Airway epithelial cell (primary cell): Measurements from ENCODE around the gene ZNF513. TPM values are rescaled to one million over a fixed set of nuclear protein-coding genes. Genes with fewer than 3 reads are reported as not detected.

Source experiments
- total RNA-seq: library from RNA; depleted of rRNA; stranded (reverse); fragments of >200 nt; gene quantifications from 2 replicates; pipeline ENCODE4 v1.2.3, GENCODE V29; 2015

Gene ZNF513
- total RNA-seq = 9.1 and 11.0 TPM in 2 replicates

GRCh38 chr2:27380626-27381545, at the start of gene ZNF513:
Gene ZNF513 (minus strand): TSS chr2:27380734. CDS start chr2:27380526, 208 bp downstream.

GRCh38 chr2:27428213-27428977, 47.9 kb upstream of the ZNF513 start, which contains the start of gene NRBP1:
Gene NRBP1 (plus strand): TSS chr2:27428631. CDS start chr2:27433274, 4,643 bp downstream.

GRCh38 chr2:27409321-27410073, 29.0 kb upstream of the ZNF513 start, which contains the start of gene PPM1G:
Gene PPM1G (minus strand): TSS chr2:27409591. CDS start chr2:27409422, 169 bp downstream.

GRCh38 chr2:27370026-27370815, 10.3 kb downstream of the ZNF513 start, which contains the start of the genes EIF2B4 and SNX17:
Gene EIF2B4 (minus strand): TSS chr2:27370338. CDS start chr2:27370314, 24 bp downstream.
Gene SNX17 (plus strand): TSS chr2:27370616. CDS start chr2:27370744, 128 bp downstream.

GRCh38 chr2:27356382-27357181, 24.0 kb downstream of the ZNF513 start, which contains the start of gene GTF3C2:
Gene GTF3C2 (minus strand): TSS chr2:27356764. CDS start chr2:27343554, 13,210 bp downstream.

Other genes with a start within 250 kb of the ZNF513 start
- 59.9 and 68.1 TPM in 2 replicates for gene PREB, start 246.1 kb downstream of the ZNF513 start, total RNA-seq
- gene PRR30, start 241.3 kb downstream of the ZNF513 start, total RNA-seq = not detected in 2 replicates
- not detected in 2 replicates for gene TCF23, start 231.7 kb downstream of the ZNF513 start, total RNA-seq
- 120 and 148 TPM in 2 replicates for gene ATRAID, start 168.7 kb downstream of the ZNF513 start, total RNA-seq
- gene SLC5A6, start 168.5 kb downstream of the ZNF513 start, total RNA-seq = 29.6 and 40.1 TPM in 2 replicates
- 43.7 and 51.4 TPM in 2 replicates for gene CAD, start 163.4 kb downstream of the ZNF513 start, total RNA-seq
- gene SLC30A3, start 117.7 kb downstream of the ZNF513 start, total RNA-seq = not detected in 2 replicates
- gene DNAJC5G, start 105.3 kb downstream of the ZNF513 start, total RNA-seq = not detected in 2 replicates
- not detected in 2 replicates for gene TRIM54, start 98.3 kb downstream of the ZNF513 start, total RNA-seq
- gene UCN, start 72.3 kb downstream of the ZNF513 start, total RNA-seq = 0.49 and 1.7 TPM in 2 replicates
- gene MPV17, start 57.6 kb downstream of the ZNF513 start, total RNA-seq = 73.2 and 88.3 TPM in 2 replicates
- 38.6 and 48.0 TPM in 2 replicates for gene GTF3C2, start 24.0 kb downstream of the ZNF513 start, total RNA-seq
- gene EIF2B4, start 10.4 kb downstream of the ZNF513 start, total RNA-seq = 35.3 and 37.6 TPM in 2 replicates
- 86.1 and 106 TPM in 2 replicates for gene SNX17, start 10.1 kb downstream of the ZNF513 start, total RNA-seq
- 114 and 115 TPM in 2 replicates for gene PPM1G, start 28.9 kb upstream of the ZNF513 start, total RNA-seq
- 64.1 and 83.3 TPM in 2 replicates for gene NRBP1, start 47.9 kb upstream of the ZNF513 start, total RNA-seq
- gene KRTCAP3, start 61.6 kb upstream of the ZNF513 start, total RNA-seq = 44.1 and 86.7 TPM in 2 replicates
- 8.2 and 9.2 TPM in 2 replicates for gene IFT172, start 109.0 kb upstream of the ZNF513 start, total RNA-seq
- gene FNDC4, start 114.5 kb upstream of the ZNF513 start, total RNA-seq = 9.7 and 12.5 TPM in 2 replicates
- gene GCKR, start 116.1 kb upstream of the ZNF513 start, total RNA-seq = not detected in 2 replicates
- gene ZNF512, start 202.3 kb upstream of the ZNF513 start, total RNA-seq = 14.7 and 22.4 TPM in 2 replicates
- gene CCDC121, start 248.3 kb upstream of the ZNF513 start, total RNA-seq = 0.21 and 0.74 TPM in 2 replicates
- 27.7 and 33.7 TPM in 2 replicates for gene GPN1, start 248.3 kb upstream of the ZNF513 start, total RNA-seq